Stimulated activated CD4-positive, alpha-beta T cell treated with anti-CD3 and anti-CD28 coated beads, Interleukin-15, amount 100 ng/mL, for 48 hours (primary cell): Measurements from ENCODE around the gene VSTM4.

ENCODE experiments used
- DNase-seq, 2 donors: peaks; one replicate each; pipeline ENCODE4 v3.0.0-alpha.2; 2020; ENCODE audit warnings: low read depth in 2 of 2

The VSTM4 gene

GRCh38 chr10:49141541-49142332 lies 26.4 kb upstream of the VSTM4 start:
- DNase-seq = no peak

DNA sequence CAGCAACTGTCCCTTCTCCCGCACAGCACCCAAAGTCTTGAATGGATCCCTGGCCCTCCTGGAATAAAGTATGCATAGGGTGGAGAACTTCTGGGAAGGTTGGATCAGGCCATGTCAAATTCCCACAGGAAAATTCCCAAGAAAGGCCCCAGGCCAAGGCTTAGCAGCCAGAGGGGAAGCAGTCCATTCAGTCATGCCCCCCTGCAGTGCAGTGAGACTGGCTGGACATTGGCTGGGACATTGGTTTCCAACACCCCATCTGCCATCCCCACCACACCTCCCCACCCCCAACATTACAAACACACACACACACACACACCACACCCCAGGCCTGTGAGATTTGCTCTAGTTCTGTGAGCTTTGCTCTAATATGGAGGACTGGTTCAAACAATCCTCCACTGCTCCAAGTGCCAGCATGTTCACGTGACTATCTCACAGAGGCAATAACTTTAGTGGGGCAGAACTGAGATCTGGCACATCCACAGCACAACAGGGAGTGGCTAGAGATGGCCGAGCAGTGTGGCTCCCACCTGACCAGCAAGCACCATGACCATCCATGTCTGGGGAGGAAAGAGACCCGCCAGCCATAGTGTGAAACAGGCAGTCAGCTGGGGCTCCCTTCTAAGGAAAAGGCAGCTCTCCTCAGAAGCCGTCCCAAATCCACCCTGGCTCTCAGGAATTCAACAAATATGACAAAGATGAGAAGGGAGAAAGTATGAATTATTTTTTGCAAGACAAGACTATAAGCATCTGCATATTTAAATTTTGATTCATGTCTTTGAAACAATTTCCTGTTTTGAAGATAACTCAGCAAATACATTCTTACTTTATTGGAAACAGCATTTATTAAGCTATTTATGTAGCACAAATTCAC lies 25.2 kb upstream of the VSTM4 start:
- no peak for DNase-seq

GRCh38 chr10:49139846-49140195 lies 24.5 kb upstream of the VSTM4 start:
- DNase-seq = no peak

DNA sequence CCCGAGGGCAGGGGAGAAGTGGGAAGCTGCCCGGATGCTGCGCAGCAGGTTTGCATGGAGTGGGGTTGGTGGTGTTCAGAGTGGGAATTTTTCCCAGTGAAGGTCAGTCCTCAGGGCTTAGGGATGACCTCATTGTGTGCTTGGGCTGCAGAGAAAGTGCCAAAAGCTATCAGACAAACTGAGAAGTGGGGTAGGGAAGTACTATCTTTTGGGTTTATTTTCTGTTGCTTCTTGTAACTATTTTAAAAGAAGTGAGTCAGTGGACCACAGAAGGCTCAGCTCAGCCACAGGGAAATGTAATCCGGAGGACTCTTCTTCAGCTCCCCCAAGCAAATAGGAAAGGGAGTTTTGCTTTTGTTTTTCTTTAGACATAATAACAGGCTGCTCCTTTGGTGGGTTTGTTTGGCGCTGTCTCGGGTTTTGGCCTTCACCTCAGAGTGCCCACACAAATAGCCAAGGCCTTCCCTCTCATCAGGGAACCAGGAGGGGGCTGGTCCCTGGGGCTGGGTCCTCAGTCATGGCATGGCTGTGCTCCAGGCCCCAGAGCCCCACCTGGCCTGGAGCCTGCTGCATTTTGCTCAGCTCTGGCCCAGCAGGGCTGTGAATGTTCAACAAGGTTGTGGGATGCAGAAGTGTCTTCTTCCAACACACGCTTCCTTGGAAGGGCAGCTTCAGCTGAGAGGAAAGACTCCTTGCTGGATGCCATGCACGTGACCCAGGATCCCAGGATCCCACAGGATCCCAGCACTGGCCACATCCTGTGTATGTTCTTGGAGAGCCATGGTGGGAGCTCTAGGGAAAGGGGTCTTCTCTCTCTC lies 23.9 kb upstream of the VSTM4 start:
- DNase-seq = no peak

DNA sequence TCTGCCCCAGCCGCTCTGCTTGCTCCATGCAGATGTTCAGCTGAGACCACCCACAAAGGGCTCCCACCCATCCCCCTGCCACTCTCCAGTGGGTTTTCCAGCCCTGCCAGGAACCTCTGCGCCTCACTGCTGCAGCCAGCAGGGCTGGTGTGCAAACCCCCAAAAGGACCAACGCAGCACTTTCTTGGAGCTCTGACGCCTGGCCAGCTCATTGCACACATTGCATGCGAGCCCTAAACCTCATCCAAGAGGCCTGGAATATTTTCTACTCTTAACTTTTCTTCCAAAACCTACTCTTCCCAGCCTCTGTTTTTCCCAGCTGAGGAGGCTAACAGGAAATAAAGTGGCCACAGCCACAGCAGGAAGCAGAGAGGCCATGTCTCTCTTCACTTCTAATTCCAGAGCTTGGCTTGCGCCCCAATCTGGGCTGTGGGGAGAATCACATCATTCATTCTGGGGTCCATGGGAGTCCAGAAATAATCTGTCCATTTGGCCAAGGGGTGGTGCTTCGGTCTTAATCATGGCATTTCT lies 23.1 kb upstream of the VSTM4 start:
- no peak for DNase-seq

DNA sequence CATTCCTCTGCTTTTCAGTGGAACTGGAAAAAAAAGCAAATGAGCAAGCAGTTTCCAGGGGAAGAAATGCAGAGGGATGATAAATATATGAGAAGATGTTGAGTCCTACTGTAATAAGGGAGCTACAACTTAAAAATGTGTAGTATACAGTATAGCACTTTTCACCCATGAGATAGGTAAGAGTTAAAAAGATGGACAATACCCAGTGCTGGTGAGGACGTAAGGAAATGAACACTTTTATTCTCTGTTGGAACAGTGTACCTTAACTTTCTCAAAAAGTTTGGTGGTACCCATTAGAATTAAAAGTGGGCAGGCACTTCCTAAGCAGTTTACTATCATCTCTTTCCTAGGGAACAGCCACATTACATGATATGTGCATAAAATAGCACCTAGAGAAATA lies 21.2 kb upstream of the VSTM4 start:
- DNase-seq = no peak

DNA sequence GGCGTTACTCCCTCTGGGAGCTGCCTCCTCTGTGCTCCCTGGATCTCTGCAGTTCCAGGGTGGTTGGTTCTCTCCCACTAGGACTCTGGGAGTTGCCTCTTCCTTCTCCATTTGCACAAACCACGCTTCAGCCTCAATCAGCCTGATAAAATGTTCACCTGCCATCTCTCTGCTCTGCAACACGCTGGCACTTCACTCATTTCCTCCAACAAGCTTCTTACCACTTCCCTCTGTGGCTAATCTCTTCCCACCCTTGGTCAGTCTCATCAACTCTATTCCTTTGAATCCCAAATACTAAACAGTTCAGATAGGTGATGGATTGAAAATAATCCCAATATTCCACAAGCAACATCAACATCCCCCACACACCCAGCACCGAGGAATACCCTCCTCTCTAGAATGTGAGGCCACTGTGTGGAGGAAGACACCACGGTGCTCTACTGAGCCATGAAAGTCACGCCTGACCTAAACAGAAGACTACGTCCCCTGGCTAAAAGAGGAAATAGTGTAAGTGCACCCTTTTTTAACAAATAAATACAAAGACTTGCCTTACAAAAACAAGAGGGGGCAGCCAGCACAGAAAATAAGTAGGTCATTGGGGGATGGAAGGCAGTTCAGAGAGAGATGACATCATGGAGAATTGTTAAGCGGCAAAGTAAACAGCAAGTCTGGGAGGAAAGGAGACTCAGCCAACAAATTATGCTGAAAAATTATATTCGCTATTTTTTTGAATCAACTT lies 20.4 kb upstream of the VSTM4 start:
- DNase-seq = no peak

- no peak for DNase-seq
Observed at GRCh38 chr10:49134327-49134726, 19.0 kb upstream of the VSTM4 start.

- DNase-seq = no peak
Observed at GRCh38 chr10:49133706-49134248, 18.5 kb upstream of the VSTM4 start, which contains the start of gene FAM170B. FAM170B (minus strand) TSS chr10:49134021; CDS start chr10:49133918, 103 bp downstream.

DNA sequence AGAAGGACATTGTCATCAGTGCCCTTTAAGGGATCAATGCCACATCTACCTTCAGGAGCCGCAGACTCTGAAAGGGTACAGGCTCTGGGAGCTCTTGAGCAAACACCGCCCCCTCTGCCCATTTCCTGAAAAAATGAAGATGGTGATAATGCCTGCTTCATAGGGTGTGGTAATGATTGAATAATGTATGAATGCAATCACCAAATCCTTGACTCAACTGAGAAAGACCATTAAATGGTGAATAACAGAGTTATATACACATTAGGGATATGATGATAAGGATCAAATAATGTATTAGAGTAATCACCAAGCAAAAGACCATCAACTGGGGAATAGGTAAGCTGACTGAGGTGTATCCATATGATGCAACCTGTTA lies 17.0 kb upstream of the VSTM4 start:
- DNase-seq = no peak

DNA sequence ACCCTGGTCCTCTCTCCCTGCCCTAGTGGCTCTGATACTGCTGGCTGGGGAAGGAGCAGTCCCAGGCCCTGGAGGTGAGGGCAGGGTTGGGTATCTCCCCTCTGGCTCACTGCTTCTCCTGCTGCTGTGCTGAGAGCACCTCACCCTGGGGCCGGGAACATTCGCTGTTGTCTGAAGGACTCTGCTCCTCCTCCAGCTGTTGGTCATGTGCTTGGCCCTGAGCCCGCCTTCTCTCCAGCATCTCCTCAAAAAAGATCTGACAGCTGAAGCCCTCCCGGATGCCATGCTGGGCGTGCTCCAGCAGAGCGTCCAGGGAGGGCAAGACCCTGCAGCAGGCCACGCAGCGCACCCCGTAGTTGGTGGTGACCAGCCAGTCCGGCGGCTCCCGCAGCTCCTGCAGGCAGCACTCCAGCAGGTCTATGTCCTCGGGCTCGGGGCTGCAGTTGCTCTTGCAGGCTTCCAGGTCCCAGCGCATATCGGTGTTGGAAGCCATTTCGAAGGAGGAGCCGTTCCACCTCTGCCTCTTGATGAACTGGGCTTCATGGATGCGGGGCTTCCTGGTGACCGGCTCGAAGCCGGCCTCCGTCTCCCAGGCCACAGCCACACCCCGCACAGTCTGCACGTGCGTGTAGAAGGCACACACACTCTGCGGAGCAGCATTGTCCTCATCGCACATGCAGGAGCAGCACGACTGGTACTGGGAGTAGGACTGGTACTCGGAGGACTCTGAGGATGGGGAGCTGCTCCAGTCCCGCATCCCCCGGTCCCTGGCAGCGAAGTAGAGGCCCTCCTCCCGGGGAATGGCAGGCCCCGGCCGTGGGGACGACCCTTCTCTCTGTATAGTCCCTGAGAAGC lies 16.4 kb upstream of the VSTM4 start:
- DNase-seq = no peak

DNA sequence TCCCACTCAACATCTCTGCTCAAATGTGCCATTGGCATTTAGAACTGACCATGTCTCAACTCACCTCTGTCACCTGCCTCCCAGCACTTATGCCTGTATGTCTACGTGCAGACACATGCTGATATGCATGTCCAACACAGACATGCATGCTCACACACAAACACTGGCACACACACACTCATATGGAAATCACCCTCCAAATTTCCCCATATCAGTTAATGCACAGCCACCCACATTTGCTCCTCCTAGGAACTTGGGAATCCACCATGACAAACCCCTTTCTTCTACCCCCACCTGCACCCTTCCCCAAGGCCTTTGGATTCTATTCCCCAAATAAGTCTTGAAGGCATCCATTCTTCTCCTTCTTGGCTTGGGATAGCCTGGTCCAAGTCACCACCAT lies 14.1 kb upstream of the VSTM4 start:
- no peak for DNase-seq

- no peak for DNase-seq
Observed at GRCh38 chr10:49128854-49129253, 13.5 kb upstream of the VSTM4 start.

DNA sequence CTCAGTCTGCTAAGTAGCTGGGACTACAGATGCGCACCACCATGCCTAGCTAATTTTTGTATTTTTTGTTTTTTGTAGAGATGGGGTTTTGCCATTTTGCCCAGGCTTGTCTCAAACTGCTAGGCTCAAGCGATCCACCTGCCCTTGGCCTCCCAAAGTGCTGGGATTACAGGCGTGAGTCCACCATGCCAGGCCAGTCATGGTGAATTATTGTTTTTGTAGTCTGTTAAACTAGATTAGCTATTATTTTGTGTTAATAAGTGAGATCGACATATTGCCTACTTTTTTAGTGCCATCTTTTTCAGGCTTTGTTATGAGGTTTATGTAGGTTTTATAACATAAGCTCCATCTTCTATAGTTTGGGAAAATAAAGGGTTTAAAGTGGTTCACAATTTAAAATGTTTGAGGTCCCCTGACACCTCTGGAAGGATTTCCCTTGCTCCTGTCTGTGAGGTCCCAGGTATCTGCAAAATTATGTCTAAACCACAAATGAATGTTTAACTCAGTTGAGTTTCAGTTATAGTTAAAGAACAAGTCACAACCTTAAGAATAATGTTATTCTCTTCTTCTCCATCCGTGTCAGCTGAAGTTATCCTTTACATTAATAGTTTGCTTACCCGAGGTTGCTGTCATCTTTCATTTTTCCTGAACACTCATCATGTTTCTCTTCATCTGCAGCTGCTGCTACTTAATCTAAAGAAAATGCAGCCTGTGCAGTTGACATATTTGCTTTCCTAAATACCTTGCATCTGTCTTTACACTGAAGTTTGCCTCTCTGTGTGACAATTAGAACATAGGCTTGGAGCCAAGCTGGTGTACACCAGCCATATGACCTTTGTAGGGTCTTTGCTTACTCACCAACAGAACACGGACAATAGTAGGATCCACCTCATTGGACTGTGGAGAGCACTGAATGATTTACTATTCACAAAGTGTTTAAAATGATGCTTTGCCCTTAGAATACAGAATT lies 8.9 kb upstream of the VSTM4 start:
- no peak for DNase-seq

GRCh38 chr10:49120911-49121310 lies 5.6 kb upstream of the VSTM4 start:
- DNase-seq = no peak

GRCh38 chr10:49119746-49120145 lies 4.4 kb upstream of the VSTM4 start:
- no peak for DNase-seq

DNA sequence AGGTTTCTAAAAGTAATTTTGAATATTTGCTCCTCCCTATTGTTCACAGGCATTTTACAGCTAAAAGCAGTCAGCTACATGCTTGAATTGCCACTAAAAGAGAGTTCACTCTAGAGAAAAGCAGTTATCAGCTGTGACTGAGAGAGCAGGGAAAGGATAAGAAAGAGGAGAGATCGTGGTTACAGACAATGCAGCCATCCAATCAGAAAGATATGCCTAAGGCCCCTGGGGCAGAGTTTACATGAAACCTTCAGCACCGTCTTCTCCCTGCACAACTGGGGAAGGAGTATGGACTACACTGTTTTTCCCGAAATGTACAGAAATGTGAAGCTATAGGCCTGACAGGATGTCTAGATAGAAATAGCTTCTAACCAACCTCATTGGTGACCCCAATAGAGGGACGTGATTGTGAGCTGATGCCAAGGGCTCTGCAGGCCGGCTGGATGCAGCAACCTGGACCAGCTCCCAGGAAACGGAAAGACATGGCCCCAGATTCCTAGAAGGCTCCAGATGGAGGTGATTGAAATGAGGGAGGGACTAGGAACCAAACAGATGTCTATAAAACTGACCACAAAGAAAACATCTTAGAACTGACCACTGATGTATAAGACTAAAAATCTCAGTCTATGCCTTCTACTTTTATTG lies 3.2 kb upstream of the VSTM4 start:
- DNase-seq = no peak

DNA sequence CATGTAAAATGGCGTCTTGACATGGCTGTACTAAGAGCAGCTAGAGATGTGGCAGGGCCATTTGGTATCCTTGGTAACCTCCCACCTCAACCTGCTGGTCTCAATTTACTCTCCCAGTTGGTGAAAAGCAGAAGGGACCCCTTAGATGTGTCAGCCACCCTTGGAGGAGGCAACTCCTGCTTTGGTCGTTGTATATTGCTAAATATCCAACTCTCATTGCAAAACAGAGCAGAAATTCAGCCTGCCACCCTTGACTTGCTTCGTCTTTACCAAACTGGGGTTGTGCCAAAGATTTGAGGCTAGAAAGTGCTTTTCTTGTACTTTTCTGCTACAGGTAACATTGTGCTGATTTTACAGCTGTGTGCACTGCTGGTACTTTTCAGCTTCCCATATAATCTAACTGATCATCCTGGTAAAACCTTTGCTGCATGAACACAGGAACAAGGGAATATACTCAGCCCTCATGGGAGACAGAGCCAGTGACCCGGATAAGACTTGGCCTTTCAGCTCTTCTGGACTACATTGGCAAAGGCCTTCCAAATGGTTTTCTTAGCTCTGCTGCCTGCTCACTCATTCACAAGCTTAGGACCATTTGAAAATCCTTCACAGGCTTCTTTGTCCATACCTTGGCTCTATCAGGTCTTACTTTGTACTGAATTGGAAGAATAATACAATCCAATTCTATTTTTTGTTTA lies 2.2 kb upstream of the VSTM4 start:
- DNase-seq = no peak
